Prostate gland (tissue), 2 donors: ENCODE measurements around the gene P2RY8.

Source experiments
- POLR2A ChIP-seq: fragments of 450-650 bp; IDR thresholded peaks from one replicate; pipeline ENCODE4 v1.6.1; 2016; ENCODE audit warnings: antibody characterized with exemption, mild to moderate bottlenecking
- POLR2AphosphoS5 ChIP-seq: sonication (generic); formaldehyde crosslinking; IDR thresholded peaks from one replicate; pipeline ENCODE4 v1.6.1; 2017; ENCODE audit warnings: antibody characterized with exemption
- TF ChIP-seq, protein P1 (sequence below), 4 experiments: fragments of 200-600 bp in 2 of 4; fragments of 450-650 bp in 2 of 4; sonication (generic) in 2 of 4; IDR thresholded peaks; 1 replicate in 3 of 4; 2 replicates in 1 of 4; pipeline ENCODE4 v1.5.1; 2016 to 2019; ENCODE audit warnings: antibody characterized with exemption in 4 of 4, mild to moderate bottlenecking in 2 of 4, moderate library complexity in 2 of 4

DNA sequence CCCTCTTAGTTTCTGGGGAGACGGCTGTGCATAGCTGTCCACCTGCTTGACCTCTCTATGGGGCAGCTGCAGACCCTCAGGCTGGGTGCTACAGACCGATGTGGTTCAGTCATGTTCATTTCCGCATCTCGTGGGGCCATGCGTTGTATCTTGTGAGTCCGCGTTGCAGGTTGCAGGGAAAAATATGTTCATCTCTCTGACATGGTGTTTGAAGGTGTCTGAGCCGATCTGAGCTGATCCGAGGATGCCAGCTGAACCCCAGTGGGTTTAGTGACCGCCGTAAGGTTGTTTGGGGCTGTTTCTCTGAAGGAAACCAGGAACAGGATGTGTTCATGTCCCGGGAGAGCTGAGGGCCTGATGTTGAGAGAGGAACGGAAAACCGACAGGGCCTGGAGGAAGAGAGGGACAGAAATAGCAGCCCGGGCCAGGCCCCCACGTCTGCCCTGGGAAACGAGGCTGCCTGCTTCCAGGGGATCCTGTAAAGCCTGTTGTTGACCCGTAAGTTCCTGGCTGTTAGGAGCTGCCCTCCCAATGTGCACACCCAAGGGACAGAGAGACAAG, 9.8 kb upstream of the P2RY8 start:
- TF ChIP-seq, protein P1, sequence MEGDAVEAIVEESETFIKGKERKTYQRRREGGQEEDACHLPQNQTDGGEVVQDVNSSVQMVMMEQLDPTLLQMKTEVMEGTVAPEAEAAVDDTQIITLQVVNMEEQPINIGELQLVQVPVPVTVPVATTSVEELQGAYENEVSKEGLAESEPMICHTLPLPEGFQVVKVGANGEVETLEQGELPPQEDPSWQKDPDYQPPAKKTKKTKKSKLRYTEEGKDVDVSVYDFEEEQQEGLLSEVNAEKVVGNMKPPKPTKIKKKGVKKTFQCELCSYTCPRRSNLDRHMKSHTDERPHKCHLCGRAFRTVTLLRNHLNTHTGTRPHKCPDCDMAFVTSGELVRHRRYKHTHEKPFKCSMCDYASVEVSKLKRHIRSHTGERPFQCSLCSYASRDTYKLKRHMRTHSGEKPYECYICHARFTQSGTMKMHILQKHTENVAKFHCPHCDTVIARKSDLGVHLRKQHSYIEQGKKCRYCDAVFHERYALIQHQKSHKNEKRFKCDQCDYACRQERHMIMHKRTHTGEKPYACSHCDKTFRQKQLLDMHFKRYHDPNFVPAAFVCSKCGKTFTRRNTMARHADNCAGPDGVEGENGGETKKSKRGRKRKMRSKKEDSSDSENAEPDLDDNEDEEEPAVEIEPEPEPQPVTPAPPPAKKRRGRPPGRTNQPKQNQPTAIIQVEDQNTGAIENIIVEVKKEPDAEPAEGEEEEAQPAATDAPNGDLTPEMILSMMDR (IDR thresholded peaks at IDR 0.05), result no peak
- no peak for TF ChIP-seq POLR2A
- TF ChIP-seq POLR2AphosphoS5, result no peak
